Activated T-helper 1 cell treated with anti-CD3 and anti-CD28 coated beads, Interleukin-12 subunit alpha, Interleukin-12 subunit beta, Interleukin-2, Interleukin-4 antibody, amounts not matched to agents 30 ng/mL and 10 ng/mL and 1 ng/mL, durations not matched to agents 14 hours and 24 hours and 36 hours (primary cell): Measurements from ENCODE around the gene DCAF5. TPM values are rescaled to one million over a fixed set of nuclear protein-coding genes. Genes with fewer than 3 reads are reported as not detected.

ENCODE experiments used
- DNase-seq: peaks from one replicate; pipeline ENCODE4 v3.0.0; 2021; ENCODE audit warnings: low spot score
- H3K27ac Mint-ChIP-seq: one replicate; pipeline ENCODE4 v1.8.0; 2021; ENCODE audit warnings: mild to moderate bottlenecking, mixed read lengths
- H3K27me3 Mint-ChIP-seq: one replicate; pipeline ENCODE4 v1.8.0; 2022; ENCODE audit warnings: mild to moderate bottlenecking, moderate library complexity, mixed read lengths; ENCODE audit not compliant: insufficient read depth
- H3K36me3 Mint-ChIP-seq: one replicate; pipeline ENCODE4 v1.8.0; 2021; ENCODE audit warnings: low read depth, mixed read lengths
- H3K4me1 Mint-ChIP-seq: one replicate; pipeline ENCODE4 v1.8.0; 2021; ENCODE audit warnings: low read depth, mixed read lengths
- H3K4me3 Mint-ChIP-seq: one replicate; pipeline ENCODE4 v1.8.0; 2021; ENCODE audit warnings: mild to moderate bottlenecking, moderate library complexity, mixed read lengths
- H3K9me3 Mint-ChIP-seq: one replicate; pipeline ENCODE4 v1.8.0; 2021; ENCODE audit warnings: mixed read lengths
- intact Hi-C: fragments of 100-400 bp; cut with micrococcal nuclease; formaldehyde crosslinking; loops from one replicate; pipeline ENCODE4 v1.15.1; 2024
- total RNA-seq: library from RNA; stranded (reverse); gene quantifications from 2 replicates; pipeline ENCODE4 v1.2.3, GENCODE V29; 2022

Gene DCAF5
- total RNA-seq, 1 donor from 2014 or later = 29.7 TPM

GRCh38 chr14:69156224-69156623, 3.3 kb upstream of the DCAF5 start:
- intact Hi-C loops = loop anchor here (10.0 kb wide), 1 partner anchor 459 kb away; the partner anchor contains the start of gene SUSD6
- no peak overlapping the region for H3K27ac Mint-ChIP-seq
- peaks cover 4% of the 10 kb centered on the region for H3K36me3 Mint-ChIP-seq
- peaks cover 65% of the 10 kb centered on the region for H3K27me3 Mint-ChIP-seq
- H3K9me3 Mint-ChIP-seq = no peaks in the 10 kb centered on the region
- no peak overlapping the region for H3K4me3 Mint-ChIP-seq
- H3K4me1 Mint-ChIP-seq = peaks cover 7% of the 10 kb centered on the region
- DNase-seq = no peak

GRCh38 chr14:69154779-69155178, 1.9 kb upstream of the DCAF5 start:
- no peak overlapping the region for H3K4me3 Mint-ChIP-seq

GRCh38 chr14:69153873-69154270, 953 bp upstream of the DCAF5 start:
- Mint-ChIP-seq H3K4me1 (peaks cover 29% of the 10 kb centered on the region), H3K36me3 (peaks cover 12% of the 10 kb centered on the region), H3K27me3 (peaks cover 44% of the 10 kb centered on the region), H3K27ac (peak overlapping the region; percentile 92), H3K4me3 (peak overlapping the region; percentile 90), H3K9me3 (no peaks in the 10 kb centered on the region)
- DNase-seq = no peak
- intact Hi-C loops = loop anchor here (1.0 to 10.0 kb wide), 9 partner anchors 25 to 1337 kb away; partner anchors contain the start of genes ACTN1, COX16, ERH and EXD2

More at GRCh38 chr14:69154779-69155178, 1.9 kb upstream of the DCAF5 start:
- Mint-ChIP-seq H3K9me3 (no peaks in the 10 kb centered on the region), H3K27ac (no peak overlapping the region), H3K27me3 (peaks cover 53% of the 10 kb centered on the region), H3K36me3 (peaks cover 6% of the 10 kb centered on the region), H3K4me1 (peaks cover 21% of the 10 kb centered on the region)
- intact Hi-C loops = loop anchor here (5.0 to 10.0 kb wide), 5 partner anchors 177 to 1337 kb away; partner anchors contain the start of genes ACTN1, COX16, RAD51B and SUSD6
- no peak for DNase-seq

- Mint-ChIP-seq H3K4me1 (peaks cover 33% of the 10 kb centered on the region), H3K4me3 (peak overlapping the region; percentile 90), H3K36me3 (peaks cover 16% of the 10 kb centered on the region), H3K27ac (peak overlapping the region; percentile 92), H3K9me3 (no peaks in the 10 kb centered on the region), H3K27me3 (peaks cover 39% of the 10 kb centered on the region)
- intact Hi-C loops = loop anchor here (1.0 to 10.0 kb wide), 9 partner anchors 25 to 1336 kb away; partner anchors contain the start of genes ACTN1, COX16, ERH and EXD2
- DNase-seq = peak; percentile 90
These were observed 393 bp upstream of the DCAF5 start for GRCh38 chr14:69153152-69153872.

GRCh38 chr14:69152181-69152901, 578 bp downstream of the DCAF5 start:
- no peak for DNase-seq
- Mint-ChIP-seq H3K9me3 (no peaks in the 10 kb centered on the region), H3K4me1 (peaks cover 40% of the 10 kb centered on the region), H3K27me3 (peaks cover 33% of the 10 kb centered on the region), H3K27ac (peak overlapping the region; percentile 92), H3K36me3 (peaks cover 19% of the 10 kb centered on the region), H3K4me3 (peak overlapping the region; percentile 90)
- intact Hi-C loops = loop anchor here (2.0 to 10.0 kb wide), 7 partner anchors 24 to 1335 kb away; partner anchors contain the start of genes ACTN1, COX16, RAD51B and SRSF5

- H3K9me3 Mint-ChIP-seq = no peaks in the 10 kb centered on the region
- peaks cover 23% of the 10 kb centered on the region for H3K36me3 Mint-ChIP-seq
- DNase-seq = peak; percentile 73
- H3K4me3 Mint-ChIP-seq = peak overlapping the region; percentile 90
- H3K27me3 Mint-ChIP-seq = peaks cover 26% of the 10 kb centered on the region
- intact Hi-C loops = loop anchor here (2.0 to 10.0 kb wide), 7 partner anchors 23 to 1334 kb away; partner anchors contain the start of genes ACTN1, COX16, RAD51B and SRSF5
- H3K27ac Mint-ChIP-seq = peak overlapping the region; percentile 92
- peaks cover 43% of the 10 kb centered on the region for H3K4me1 Mint-ChIP-seq
These were observed 1.3 kb downstream of the DCAF5 start for GRCh38 chr14:69151458-69152180.

- peak overlapping the region; percentile 88 for H3K4me3 Mint-ChIP-seq
- intact Hi-C loops = loop anchor here (5.0 to 10.0 kb wide), 5 partner anchors 172 to 1332 kb away; partner anchors contain the start of genes ACTN1, COX16, RAD51B and SUSD6
- H3K4me1 Mint-ChIP-seq = peaks cover 50% of the 10 kb centered on the region
- no peaks in the 10 kb centered on the region for H3K9me3 Mint-ChIP-seq
- H3K27ac Mint-ChIP-seq = no peak overlapping the region
- peaks cover 10% of the 10 kb centered on the region for H3K27me3 Mint-ChIP-seq
- peaks cover 29% of the 10 kb centered on the region for H3K36me3 Mint-ChIP-seq
- DNase-seq = no peak
These were observed 3.3 kb downstream of the DCAF5 start for GRCh38 chr14:69149461-69150244.

- Mint-ChIP-seq H3K9me3 (no peaks in the 10 kb centered on the region), H3K27ac (no peak overlapping the region), H3K4me1 (peaks cover 17% of the 10 kb centered on the region), H3K36me3 (peaks cover 16% of the 10 kb centered on the region), H3K27me3 (no peaks in the 10 kb centered on the region), H3K4me3 (no peak overlapping the region)
- intact Hi-C loops = no loop called here
- no peak for DNase-seq
These were observed 10.8 kb downstream of the DCAF5 start for GRCh38 chr14:69142101-69142500.

GRCh38 chr14:69141550-69141949, 11.4 kb downstream of the DCAF5 start:
- no peak for DNase-seq
- H3K36me3 Mint-ChIP-seq = peaks cover 14% of the 10 kb centered on the region
- intact Hi-C loops = no loop called here
- peaks cover 17% of the 10 kb centered on the region for H3K4me1 Mint-ChIP-seq
- no peaks in the 10 kb centered on the region for H3K27me3 Mint-ChIP-seq
- no peak overlapping the region for H3K27ac Mint-ChIP-seq
- no peaks in the 10 kb centered on the region for H3K9me3 Mint-ChIP-seq
- H3K4me3 Mint-ChIP-seq = no peak overlapping the region

GRCh38 chr14:69139743-69140142, 13.2 kb downstream of the DCAF5 start:
- H3K4me1 Mint-ChIP-seq = peaks cover 10% of the 10 kb centered on the region
- no peaks in the 10 kb centered on the region for H3K9me3 Mint-ChIP-seq
- no peak overlapping the region for H3K4me3 Mint-ChIP-seq
- H3K27ac Mint-ChIP-seq = no peak overlapping the region
- DNase-seq = no peak
- intact Hi-C loops = no loop called here
- H3K36me3 Mint-ChIP-seq = peaks cover 8% of the 10 kb centered on the region
- H3K27me3 Mint-ChIP-seq = no peaks in the 10 kb centered on the region

GRCh38 chr14:69137843-69138535, 14.9 kb downstream of the DCAF5 start:
- H3K4me3 Mint-ChIP-seq = no peak overlapping the region
- peaks cover 20% of the 10 kb centered on the region for H3K4me1 Mint-ChIP-seq
- H3K27me3 Mint-ChIP-seq = no peaks in the 10 kb centered on the region
- intact Hi-C loops = no loop called here
- H3K27ac Mint-ChIP-seq = no peak overlapping the region
- no peaks in the 10 kb centered on the region for H3K9me3 Mint-ChIP-seq
- DNase-seq = no peak
- H3K36me3 Mint-ChIP-seq = peaks cover 7% of the 10 kb centered on the region
